A673 (cell line): ENCODE measurements around the gene FEN1. TPM values are rescaled to one million over a fixed set of nuclear protein-coding genes. Genes with fewer than 3 reads are reported as not detected.
A peak's percentile ranks its signal among the peaks of the same experiment; 100 is the strongest.

Experiments used
- BruUV-seq: library from RNA; stranded (reverse); fragments of 400-500 nt; replicated peaks from 2 replicates; lab custom pipeline; 2021; lab: Mats Ljungman, UMichigan
- CTCF ChIA-PET: fragments of 300-600 bp; sonication (Branson Sonifier 250); formaldehyde crosslinking; loops from one replicate; lab custom pipeline; 2022; ENCODE audit warnings: antibody characterized with exemption; lab: Charles Lee
- POLR2A ChIA-PET: fragments of 300-600 bp; sonication (Branson Sonifier 250); formaldehyde crosslinking; loops from one replicate; lab custom pipeline; 2022; ENCODE audit warnings: antibody characterized with exemption; ENCODE audit not compliant: low non-redundant PET; lab: Charles Lee
- DNase-seq: peaks from one replicate; pipeline ENCODE4 v3.0.0-alpha.2; 2015; ENCODE audit warnings: low spot score
- H3K27ac ChIP-seq: fragments of 200-600 bp; sonication (generic); 2 replicates; pipeline ENCODE4 v1.5.1; 2016; ENCODE audit warnings: mixed run types, low read depth, mild to moderate bottlenecking, mixed read lengths, antibody characterized with exemption, low read length; ENCODE audit not compliant: poor library complexity, severe bottlenecking
- H3K27me3 ChIP-seq: fragments of 200-600 bp; sonication (generic); replicated peaks from 2 replicates; pipeline ENCODE4 v1.6.1; 2017; ENCODE audit warnings: mixed run types, low read depth, mild to moderate bottlenecking, mixed read lengths, antibody characterized with exemption, low read length; ENCODE audit not compliant: insufficient read depth, poor library complexity
- H3K36me3 ChIP-seq: fragments of 200-600 bp; sonication (generic); 2 replicates; pipeline ENCODE4 v1.6.1; 2016; ENCODE audit warnings: mixed run types, mild to moderate bottlenecking, mixed read lengths, antibody characterized with exemption, low read length; ENCODE audit not compliant: insufficient read depth, poor library complexity, severe bottlenecking
- H3K4me1 ChIP-seq: fragments of 200-600 bp; sonication (generic); 2 replicates; pipeline ENCODE4 v1.6.1; 2017; ENCODE audit warnings: mixed run types, mild to moderate bottlenecking, mixed read lengths, antibody characterized with exemption, low read length; ENCODE audit not compliant: insufficient read depth, poor library complexity, severe bottlenecking
- H3K4me3 ChIP-seq: fragments of 200-600 bp; sonication (generic); 2 replicates; pipeline ENCODE4 v1.5.1; 2016; ENCODE audit warnings: low read depth, mixed run types, mild to moderate bottlenecking, mixed read lengths, low read length; ENCODE audit not compliant: poor library complexity, severe bottlenecking
- H3K9me3 ChIP-seq: fragments of 200-600 bp; sonication (generic); 2 replicates; pipeline ENCODE4 v1.6.1; 2016; ENCODE audit warnings: mixed run types, low read depth, mild to moderate bottlenecking, mixed read lengths, antibody characterized with exemption, low read length; ENCODE audit not compliant: poor library complexity, severe bottlenecking
- EZH2 ChIP-seq: fragments of 200-600 bp; sonication (generic); IDR thresholded peaks from 2 replicates; pipeline ENCODE4 v1.6.1; 2017; ENCODE audit warnings: borderline replicate concordance, low read depth, mild to moderate bottlenecking, mixed read lengths, antibody characterized with exemption, low read length; ENCODE audit not compliant: poor library complexity, severe bottlenecking
- intact Hi-C: fragments of 100-400 bp; cut with micrococcal nuclease; formaldehyde crosslinking; loops from one replicate; pipeline ENCODE4 v1.10.0; 2022; ENCODE audit not compliant: unreplicated experiment
- total RNA-seq: library from RNA; stranded (reverse); gene quantifications from 2 replicates; pipeline ENCODE4 v1.2.3, GENCODE V29; 2021
- TF ChIP-seq, protein P1 (sequence below): fragments of 300-800, 200-600 bp; sonication (generic); conservative IDR thresholded peaks from 2 replicates; pipeline ENCODE4 v1.5.1; 2017; ENCODE audit warnings: low read depth, mild to moderate bottlenecking, antibody characterized with exemption, low read length, moderate library complexity, mixed read lengths

The FEN1 gene
- total RNA-seq, 1 experiment from 2014 or later: 152 TPM

DNA sequence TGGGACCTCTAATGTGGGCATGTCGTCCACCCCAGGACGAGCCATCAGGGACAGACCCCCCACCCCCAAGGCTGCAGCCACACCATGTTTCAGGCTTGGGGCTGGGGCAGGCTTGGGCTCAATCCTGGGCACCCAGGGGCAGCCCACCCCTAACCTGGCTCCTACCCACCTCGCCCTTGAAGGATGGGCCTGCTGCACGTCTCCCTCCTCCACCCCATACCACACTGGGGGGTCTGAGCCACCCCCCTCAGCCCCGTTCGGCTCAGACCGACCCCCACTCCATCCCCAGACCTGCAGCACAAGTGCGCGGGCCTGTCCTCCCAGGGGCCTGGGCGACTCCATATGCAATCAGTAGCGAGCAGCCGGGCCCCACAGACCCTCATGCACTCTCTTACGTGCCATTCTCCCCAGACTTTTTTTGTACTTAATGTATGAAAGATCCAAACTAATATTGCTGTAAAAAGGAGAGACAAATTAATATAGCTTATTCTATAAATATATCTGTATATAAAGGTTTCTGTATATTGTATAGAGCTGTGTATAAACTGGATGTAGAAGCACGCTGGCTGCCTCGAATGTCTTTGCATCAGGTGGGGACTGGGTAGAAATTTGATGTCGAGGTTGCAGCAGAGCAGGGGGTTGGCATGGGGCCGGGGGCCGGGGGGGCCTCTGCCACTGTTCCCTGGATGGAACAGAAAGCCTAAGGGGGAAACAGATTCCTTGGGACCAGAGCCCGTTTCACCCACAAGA lies 46.1 kb upstream of the FEN1 start:
- peak overlapping the region; percentile 1 for H3K27ac ChIP-seq
- no peaks in the 10 kb centered on the region for H3K27me3 ChIP-seq
- no peak overlapping the region for H3K4me3 ChIP-seq
- BruUV-seq: no TSS peak
- no peaks in the 10 kb centered on the region for H3K36me3 ChIP-seq
- CTCF ChIA-PET: interaction anchor here (0.6 to 0.8 kb wide), 3 partner anchors 25 to 362 kb away, joined by 3 to 6 read pairs (median 5); no protein-coding TSS in a partner anchor
- no peaks in the 10 kb centered on the region for H3K9me3 ChIP-seq
- DNase-seq: no peak
- no peaks in the 10 kb centered on the region for H3K4me1 ChIP-seq
- POLR2A ChIA-PET: no interaction called here
- intact Hi-C loops: loop anchor here (2.0 kb wide), 2 partner anchors 30 to 362 kb away; no protein-coding TSS in a partner anchor
- no peak for TF ChIP-seq EZH2
- TF ChIP-seq, protein P1, sequence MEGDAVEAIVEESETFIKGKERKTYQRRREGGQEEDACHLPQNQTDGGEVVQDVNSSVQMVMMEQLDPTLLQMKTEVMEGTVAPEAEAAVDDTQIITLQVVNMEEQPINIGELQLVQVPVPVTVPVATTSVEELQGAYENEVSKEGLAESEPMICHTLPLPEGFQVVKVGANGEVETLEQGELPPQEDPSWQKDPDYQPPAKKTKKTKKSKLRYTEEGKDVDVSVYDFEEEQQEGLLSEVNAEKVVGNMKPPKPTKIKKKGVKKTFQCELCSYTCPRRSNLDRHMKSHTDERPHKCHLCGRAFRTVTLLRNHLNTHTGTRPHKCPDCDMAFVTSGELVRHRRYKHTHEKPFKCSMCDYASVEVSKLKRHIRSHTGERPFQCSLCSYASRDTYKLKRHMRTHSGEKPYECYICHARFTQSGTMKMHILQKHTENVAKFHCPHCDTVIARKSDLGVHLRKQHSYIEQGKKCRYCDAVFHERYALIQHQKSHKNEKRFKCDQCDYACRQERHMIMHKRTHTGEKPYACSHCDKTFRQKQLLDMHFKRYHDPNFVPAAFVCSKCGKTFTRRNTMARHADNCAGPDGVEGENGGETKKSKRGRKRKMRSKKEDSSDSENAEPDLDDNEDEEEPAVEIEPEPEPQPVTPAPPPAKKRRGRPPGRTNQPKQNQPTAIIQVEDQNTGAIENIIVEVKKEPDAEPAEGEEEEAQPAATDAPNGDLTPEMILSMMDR: no peak

DNA sequence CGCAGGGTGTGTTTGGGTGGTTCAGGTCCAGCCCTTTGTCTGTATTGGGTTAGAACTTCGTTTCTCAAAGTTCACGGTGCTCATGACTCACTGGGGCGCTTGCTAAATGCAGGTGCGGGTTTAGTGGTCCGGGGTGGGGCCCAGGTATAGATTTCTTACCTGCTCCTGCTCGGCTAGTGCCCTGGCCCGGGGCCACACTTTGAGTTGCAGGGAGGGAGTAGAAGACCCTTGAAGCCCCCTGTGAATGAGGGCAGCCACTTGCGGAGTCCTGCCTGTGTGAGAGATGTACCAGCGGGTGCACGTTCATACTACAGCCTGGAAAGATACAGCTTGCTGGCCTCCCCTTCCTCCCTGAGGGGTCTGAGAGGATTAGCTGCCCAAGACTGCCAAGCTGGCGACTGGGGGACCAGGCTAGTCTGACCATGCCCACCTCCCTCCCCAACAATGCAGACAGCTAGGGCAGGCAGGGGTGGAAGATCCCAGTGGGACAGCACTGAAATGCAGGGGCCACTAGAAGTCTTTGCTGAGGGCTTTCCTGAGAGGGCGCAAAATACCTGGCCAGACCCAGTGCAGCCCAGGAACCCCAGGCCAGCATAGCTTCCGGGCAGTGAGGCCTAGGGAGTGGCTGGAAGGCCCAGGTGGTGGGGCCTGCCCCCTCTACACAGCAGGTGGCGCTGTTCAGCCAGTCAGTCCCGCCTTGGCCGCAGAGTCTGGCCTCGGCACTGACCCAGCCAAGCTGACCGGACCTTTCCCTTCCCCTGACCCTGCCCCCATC lies 45.3 kb upstream of the FEN1 start:
- H3K4me1 ChIP-seq: no peaks in the 10 kb centered on the region
- TF ChIP-seq, protein P1: peak; percentile 99
- no peak for TF ChIP-seq EZH2
- no peak overlapping the region for H3K27ac ChIP-seq
- intact Hi-C loops: loop anchor here (2.0 kb wide), 2 partner anchors 29 to 361 kb away; no protein-coding TSS in a partner anchor
- ChIA-PET CTCF (interaction anchor here (0.5 to 1.1 kb wide), 9 partner anchors 12 to 361 kb away, joined by 3 to 6 read pairs (median 5); partner anchors contain the start of gene FEN1), POLR2A (no interaction called here)
- no TSS peak for BruUV-seq
- no peaks in the 10 kb centered on the region for H3K36me3 ChIP-seq
- H3K4me3 ChIP-seq: no peak overlapping the region
- no peaks in the 10 kb centered on the region for H3K9me3 ChIP-seq
- H3K27me3 ChIP-seq: no peaks in the 10 kb centered on the region
- peak; percentile 55 for DNase-seq

DNA sequence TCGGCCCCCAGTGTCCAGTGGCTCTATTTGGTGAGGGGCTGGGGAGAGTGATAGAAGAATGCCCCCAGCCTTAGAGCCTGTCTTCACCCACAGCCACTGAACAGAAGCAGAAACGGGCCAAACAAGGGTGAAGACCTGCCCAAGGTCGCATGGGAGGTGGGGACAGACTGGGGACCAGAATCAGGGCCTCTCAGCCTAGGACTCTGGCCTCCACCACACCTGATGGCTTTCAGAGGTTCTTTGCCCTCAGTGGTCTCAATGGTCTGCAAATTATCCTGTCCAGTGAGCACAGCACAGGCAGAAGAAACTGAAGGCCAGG lies 44.8 kb upstream of the FEN1 start:
- H3K4me1 ChIP-seq: peaks cover 1% of the 10 kb centered on the region
- intact Hi-C loops: loop anchor here (2.0 kb wide), 3 partner anchors 29 to 361 kb away; no protein-coding TSS in a partner anchor
- H3K27ac ChIP-seq: no peak overlapping the region
- CTCF ChIA-PET: interaction anchor here (0.7 to 1.1 kb wide), 4 partner anchors 15 to 45 kb away, joined by 3 to 6 read pairs (median 4); partner anchors contain the start of gene FEN1
- BruUV-seq: no TSS peak
- H3K27me3 ChIP-seq: no peaks in the 10 kb centered on the region
- H3K4me3 ChIP-seq: no peak overlapping the region
- no peaks in the 10 kb centered on the region for H3K36me3 ChIP-seq
- H3K9me3 ChIP-seq: no peaks in the 10 kb centered on the region
- TF ChIP-seq, protein P1: peak; percentile 22
- no peak for TF ChIP-seq EZH2
- DNase-seq: no peak
- POLR2A ChIA-PET: no interaction called here
